Measurements from ENCODE around the gene SRPK3.

Gene SRPK3

DNA sequence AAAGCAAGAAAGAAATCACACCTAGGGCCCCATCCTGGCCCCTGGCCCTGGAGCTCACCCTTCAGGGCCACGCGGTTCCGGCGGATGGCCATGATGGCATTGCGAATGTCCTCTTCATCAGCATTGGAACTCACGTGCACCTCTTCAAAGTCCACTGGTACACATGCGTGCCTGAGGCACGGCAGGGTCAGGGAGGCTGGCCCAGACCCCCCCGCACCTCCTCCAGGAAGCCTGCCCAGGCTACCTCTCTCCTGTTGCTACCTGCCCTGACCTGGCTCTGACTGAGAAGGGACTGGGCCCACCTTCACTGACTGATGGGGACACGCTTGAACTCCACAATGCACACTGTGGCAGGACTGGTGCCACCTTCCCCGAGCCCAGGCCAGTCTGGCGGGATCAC lies 8.8 kb downstream of the SRPK3 start:
- no peak for DNase-seq

- no peak for DNase-seq
These were observed 10.4 kb downstream of the SRPK3 start for GRCh38 chrX:153791104-153791852.

DNA sequence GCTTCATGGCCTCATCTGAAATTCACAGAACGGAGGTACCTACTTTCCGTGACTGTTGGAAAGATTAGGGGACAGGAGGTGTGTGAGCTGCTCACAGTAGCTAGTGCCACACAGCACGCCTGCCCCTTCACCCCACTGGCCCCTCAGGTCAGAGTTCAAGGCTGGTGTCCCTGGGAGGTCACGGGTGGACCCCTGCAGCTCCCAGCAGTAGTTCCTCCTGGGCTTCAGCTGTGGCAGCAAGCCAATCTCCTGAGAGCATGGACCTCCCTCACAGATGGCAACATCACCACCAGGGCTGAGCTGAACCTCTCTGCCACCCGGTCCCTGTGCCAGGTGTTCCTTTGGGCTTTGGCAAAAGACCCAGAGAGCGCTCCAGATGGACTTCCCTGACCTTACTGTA lies 11.5 kb downstream of the SRPK3 start:
- no peak for DNase-seq

- DNase-seq: no peak
These were observed 12.4 kb downstream of the SRPK3 start for GRCh38 chrX:153793291-153793690.

DNA sequence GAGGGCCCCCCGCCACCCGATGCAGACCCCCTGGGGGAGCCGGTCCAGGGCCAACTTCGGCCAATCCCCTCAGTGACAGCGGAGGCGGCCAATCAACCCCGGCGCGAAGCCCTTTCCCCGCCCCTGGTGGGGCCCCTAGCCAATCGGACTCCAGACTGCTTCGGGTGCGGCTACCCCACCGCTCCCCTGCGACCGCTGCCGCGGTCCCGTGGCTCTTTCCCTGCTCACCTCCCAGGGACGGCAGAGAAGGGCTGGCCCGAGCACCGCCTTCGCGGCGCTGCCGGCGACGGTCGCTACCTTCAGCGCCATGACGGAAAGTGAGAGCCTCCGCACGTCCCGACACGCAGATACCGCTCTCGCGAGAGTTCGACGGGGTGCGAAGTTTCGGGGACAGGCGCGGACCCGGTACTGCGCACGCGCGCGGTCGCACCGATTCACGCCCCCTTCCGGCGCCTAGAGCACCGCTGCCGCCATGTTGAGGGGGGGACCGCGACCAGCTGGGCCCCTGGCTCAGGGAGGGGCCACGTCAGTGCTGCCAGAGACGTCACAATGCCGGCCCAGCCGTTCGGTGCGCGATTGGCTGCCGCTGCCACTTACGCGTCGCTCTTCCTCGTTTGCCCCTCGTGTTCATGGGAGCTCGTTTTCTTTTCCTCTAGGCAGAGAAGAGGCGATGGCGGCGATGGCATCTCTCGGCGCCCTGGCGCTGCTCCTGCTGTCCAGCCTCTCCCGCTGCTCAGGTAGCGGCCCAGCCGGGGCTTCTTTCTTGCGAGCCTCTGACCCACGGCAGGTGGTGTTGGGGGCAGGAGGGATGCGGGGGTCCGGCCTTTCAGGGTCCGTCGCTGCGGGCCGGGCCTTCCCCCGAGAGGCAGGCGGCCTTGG lies 13.4 kb downstream of the SRPK3 start, which contains the start of the genes IDH3G and SSR4:
Gene IDH3G (minus strand): TSS at position 358 of the 879 bp plus-strand sequence. CDS start 49 bp downstream, at position 309.
Gene SSR4 (plus strand): TSS at position 651 of the 879 bp plus-strand sequence. CDS start 20 bp downstream, at position 671.
- DNase-seq: peak; percentile 90

GRCh38 chrX:153794897-153795816 lies 14.3 kb downstream of the SRPK3 start:
- DNase-seq: no peak

DNA sequence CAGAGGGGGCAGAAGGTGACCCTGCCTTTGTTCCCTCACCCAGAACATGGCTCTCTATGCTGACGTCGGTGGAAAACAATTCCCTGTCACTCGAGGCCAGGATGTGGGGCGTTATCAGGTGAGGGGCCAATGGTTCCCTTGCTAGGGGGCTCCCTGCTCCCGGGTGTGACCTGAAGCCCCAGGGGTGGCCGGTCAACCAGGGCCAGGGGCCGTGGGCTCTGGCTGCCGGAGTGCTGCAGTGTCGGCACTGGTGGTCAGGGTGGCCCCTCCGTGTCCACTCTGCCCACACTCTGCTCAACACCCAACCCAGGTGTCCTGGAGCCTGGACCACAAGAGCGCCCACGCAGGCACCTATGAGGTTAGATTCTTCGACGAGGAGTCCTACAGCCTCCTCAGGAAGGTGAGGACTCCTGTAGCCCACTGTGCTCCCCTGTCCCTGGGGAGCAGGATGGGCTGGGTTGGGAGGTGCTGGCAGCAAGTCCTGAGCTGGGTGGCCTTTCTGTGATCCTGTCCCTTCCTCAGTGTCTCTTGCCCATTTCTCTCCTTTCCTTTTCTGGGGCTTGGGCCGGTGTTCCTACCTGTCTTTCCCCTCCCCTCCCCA lies 16.7 kb downstream of the SRPK3 start:
- DNase-seq: no peak

- DNase-seq: no peak
These were observed 18.5 kb downstream of the SRPK3 start for GRCh38 chrX:153799326-153799725.

- no peak for DNase-seq
These were observed 19.4 kb downstream of the SRPK3 start for GRCh38 chrX:153800177-153800722.

DNA sequence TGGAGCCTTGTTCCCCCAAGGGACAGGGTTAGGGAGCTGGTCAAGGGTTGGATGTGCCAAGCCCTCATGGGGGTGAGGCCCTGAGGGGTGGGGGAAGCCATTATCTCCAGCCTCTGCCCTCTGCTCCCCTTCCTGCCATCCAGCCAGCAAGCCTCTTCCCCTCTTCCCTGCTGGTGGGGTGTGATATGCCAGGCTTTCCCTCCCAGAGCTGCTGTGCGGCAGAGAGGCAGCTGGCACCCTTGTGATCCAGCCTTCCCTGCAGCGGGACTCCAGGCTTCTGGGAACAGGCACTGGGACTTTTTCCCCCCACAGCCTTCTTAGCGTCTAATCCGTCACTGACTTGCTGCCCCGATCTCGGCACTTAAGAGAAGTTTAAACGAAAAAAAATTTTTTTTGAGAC lies 19.9 kb downstream of the SRPK3 start:
- no peak for DNase-seq

- no peak for DNase-seq
These were observed 20.8 kb downstream of the SRPK3 start for GRCh38 chrX:153801669-153802068.

DNA sequence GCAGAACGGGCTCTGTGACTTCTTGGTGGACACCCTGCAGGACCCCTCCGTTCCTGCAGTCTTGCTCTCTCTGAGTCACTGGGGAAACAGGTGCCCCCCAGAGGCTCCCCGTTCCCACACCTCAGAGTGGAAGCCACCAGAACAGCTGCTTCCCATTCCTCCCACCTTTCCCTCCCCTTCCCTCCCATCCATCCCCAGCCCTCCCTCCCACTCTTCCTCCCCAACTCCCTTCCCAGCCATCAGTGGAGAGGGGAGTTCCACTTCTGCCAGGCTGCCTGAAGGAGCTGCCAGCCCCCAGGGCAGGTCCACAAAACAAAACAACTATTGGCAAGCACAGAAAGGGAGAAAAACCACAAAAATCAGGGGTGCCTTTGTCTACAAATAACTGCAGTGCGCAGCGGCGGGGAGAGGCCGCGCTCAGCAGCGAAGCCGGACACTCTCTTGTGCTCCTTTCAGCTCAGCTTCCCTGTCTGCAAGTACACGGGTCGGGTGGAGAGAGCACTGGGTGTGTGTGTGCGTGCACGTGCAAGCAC lies 21.7 kb downstream of the SRPK3 start:
- no peak for DNase-seq

DNA sequence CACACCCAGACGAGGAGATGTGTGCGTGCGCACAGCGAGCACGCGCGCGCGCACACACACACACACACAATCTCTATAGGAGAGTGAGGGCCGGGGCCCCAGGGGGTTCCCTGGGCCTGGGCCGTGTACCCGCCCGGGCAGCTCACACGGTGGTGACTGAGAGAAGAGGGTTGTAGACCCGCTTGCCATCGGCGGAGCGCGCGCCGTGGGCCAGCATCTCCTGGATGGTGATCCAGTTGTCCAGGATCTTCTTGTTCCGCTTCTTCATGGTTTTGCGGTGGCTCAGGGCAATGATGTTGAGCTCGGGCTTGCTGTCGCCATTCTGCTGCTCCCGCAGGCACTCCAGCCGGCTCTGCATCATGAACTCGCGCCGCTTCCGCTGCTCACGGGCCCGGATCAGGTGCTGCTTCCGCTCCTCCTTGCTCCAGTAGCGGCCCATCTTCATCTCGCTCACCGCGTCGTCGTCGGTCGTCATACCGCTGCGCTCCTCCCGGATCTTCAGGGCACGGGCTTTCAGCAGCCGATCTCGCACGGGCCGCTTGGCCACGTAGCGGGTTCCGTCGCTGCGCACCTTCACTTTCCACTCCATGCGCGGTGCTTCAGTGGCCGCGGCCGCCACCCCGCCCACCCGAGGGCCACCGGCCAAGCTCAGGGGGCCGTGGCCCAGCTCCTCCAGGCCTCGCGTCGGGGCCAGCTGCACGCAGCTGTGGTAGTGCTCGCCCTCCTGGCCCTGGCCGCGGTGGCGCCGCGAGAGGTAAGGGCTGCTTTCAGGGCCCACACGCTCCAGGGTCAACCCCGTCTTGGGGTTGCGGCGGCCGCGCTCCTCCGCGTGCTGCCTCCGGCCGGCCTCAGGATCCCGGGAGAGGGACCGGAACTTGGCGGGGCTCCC lies 22.6 kb downstream of the SRPK3 start:
- no peak for DNase-seq

- DNase-seq: no peak
These were observed 23.3 kb downstream of the SRPK3 start for GRCh38 chrX:153804100-153804595.

GRCh38 chrX:153804621-153805020 lies 23.8 kb downstream of the SRPK3 start:
- DNase-seq: no peak

DNA sequence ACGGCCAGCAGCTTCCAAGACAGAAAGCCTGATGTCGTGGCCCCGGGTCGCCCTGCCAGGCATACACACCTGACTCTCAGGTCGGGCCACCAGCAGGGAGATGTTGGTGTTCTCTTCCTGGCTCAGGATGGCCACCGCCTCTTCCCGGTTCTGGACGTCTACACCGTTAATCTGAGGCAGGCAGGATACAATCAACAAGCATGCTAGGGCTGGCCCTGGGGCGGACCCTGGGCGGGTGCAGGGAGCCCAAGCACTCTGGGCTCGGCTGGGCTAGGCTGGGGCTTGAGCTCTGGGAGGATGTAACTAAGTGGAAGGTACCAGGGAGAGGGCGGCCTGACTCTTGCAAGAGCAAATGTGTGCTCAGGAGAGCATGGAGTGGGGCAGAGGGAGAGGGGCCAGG lies 24.6 kb downstream of the SRPK3 start:
- no peak for DNase-seq

DNA sequence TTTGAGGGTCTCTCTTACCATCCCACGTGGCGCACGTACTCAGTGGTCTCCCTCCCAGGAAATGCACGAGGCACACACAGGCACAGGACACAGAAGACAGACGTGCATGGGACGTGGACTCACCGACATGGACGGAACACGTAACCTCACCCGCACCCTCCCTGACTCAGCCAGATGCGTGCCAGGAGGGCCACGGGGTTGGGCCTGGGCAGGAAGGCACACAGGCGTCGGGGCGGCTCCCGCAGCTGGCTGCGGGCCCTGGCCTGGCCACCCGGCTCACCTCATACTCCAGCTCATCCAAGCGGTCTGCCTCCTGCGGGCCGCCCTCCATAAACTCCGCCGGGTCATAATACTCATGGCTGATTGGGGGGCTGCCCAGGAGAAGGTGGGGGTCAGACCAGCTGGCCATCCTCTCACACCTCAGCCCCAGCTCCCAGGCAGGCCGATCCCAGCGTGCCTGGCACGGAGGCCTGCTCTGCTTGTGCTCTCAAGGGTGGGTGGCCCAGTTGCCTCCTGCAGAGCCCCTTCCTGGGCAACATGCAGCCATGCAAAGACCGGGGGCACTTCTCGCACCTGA lies 26.2 kb downstream of the SRPK3 start:
- DNase-seq: no peak

- no peak for DNase-seq
These were observed 27.1 kb downstream of the SRPK3 start for GRCh38 chrX:153807976-153808375.

- DNase-seq: no peak
These were observed 31.4 kb downstream of the SRPK3 start for GRCh38 chrX:153812220-153812619.

- no peak for DNase-seq
These were observed 32.3 kb downstream of the SRPK3 start for GRCh38 chrX:153813161-153813560.

Measured in activated CD4-positive, alpha-beta T cell treated with anti-CD3 and anti-CD28 coated beads for 1 hour (primary cell).